ENCODE data around the gene GSTCD.

- no peak for TF ChIP-seq POLR2A (IDR thresholded peaks at IDR 0.05)
- TF ChIP-seq, protein P1, sequence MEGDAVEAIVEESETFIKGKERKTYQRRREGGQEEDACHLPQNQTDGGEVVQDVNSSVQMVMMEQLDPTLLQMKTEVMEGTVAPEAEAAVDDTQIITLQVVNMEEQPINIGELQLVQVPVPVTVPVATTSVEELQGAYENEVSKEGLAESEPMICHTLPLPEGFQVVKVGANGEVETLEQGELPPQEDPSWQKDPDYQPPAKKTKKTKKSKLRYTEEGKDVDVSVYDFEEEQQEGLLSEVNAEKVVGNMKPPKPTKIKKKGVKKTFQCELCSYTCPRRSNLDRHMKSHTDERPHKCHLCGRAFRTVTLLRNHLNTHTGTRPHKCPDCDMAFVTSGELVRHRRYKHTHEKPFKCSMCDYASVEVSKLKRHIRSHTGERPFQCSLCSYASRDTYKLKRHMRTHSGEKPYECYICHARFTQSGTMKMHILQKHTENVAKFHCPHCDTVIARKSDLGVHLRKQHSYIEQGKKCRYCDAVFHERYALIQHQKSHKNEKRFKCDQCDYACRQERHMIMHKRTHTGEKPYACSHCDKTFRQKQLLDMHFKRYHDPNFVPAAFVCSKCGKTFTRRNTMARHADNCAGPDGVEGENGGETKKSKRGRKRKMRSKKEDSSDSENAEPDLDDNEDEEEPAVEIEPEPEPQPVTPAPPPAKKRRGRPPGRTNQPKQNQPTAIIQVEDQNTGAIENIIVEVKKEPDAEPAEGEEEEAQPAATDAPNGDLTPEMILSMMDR (IDR thresholded peaks at IDR 0.05): no peak
Observed at GRCh38 chr4:105797225-105797624, 88.6 kb downstream of the GSTCD start.

Data from prostate gland (tissue), 2 donors.